Right lobe of liver (tissue), 4 donors: ENCODE data around the gene CYP19A1.

ENCODE experiments used
- CTCF ChIP-seq, 4 donors: fragments of 200-600 bp in 3 of 4; fragments of 450-650 bp in 1 of 4; IDR thresholded peaks; one replicate each; pipeline versions ENCODE4 v1.5.1 to v1.8.0; 2016 to 2022; ENCODE audit warnings: antibody characterized with exemption in 4 of 4, mild to moderate bottlenecking in 2 of 4
- POLR2A ChIP-seq: fragments of 450-650 bp; IDR thresholded peaks from one replicate; pipeline ENCODE4 v1.6.1; 2017; ENCODE audit warnings: antibody characterized with exemption, mild to moderate bottlenecking
- donor health status: DM: no; HTN: no; CAD: no.
- donor health status: DM: no; HTN: no; CAD: no.
- donor health status: DM: no; HTN: yes; CAD: no.

GRCh38 chr15:51185213-51186159 is 152.9 kb downstream of the CYP19A1 start:
- TF ChIP-seq POLR2A (no peak), CTCF (IDR thresholded peaks at IDR 0.05) (no peak)
